ENCODE results near the gene MGLL.

MGLL gene

DNA sequence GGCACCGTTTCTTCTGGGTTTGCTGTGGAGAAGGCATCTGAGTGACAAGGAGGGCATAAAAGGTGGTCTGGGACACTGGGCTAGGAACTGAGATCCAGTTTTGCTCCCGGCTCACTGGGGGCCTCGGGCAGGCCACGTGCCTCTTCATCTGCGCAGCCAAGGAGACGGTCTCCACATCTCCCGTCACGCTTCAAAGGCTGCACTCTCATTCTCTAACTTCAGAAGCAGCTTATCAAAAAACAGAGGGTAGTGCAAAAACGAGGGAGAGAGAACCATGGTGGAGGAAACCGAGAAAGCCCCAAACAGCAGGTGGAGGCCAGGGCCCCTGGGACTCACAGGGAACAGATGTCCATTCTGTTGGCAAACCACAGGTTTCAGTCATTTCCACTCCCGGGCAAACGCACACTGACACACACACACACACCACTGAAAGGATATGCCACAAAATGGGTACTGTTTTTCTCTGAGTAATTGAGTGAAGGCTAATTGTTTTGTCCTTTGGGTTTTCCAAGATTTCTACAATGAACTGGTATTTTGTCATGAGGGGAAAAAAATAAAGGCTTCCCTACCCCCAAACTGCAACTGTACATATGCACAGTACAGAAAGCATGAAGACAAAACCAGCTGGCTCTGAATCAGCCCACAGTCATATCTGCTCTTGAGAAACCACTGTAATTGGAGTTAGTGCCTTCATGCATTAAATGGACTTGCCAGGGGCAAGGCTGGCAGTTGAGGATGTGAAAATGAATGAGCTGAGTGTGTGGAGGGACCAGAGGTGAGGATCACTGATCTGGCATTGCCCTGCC, 71.9 kb downstream of the MGLL start:
- H3K4me1 ChIP-seq (ENCODE audit: control insufficient read depth, insufficient read depth, low read length) = peaks cover 15% of the 10 kb centered on the region
- no peak overlapping the region for H3K9ac ChIP-seq (ENCODE audit: low read length)
- no peak overlapping the region for H3K27ac ChIP-seq (ENCODE audit: low read depth, low read length)
- H3K27me3 ChIP-seq (ENCODE audit: control insufficient read depth, insufficient read depth, low read length) = no peaks in the 10 kb centered on the region
- H3K4me3 ChIP-seq (ENCODE audit: low read length) = no peak overlapping the region
- H3K36me3 ChIP-seq (ENCODE audit: control insufficient read depth, insufficient read depth, low read length) = no peaks in the 10 kb centered on the region

DNA sequence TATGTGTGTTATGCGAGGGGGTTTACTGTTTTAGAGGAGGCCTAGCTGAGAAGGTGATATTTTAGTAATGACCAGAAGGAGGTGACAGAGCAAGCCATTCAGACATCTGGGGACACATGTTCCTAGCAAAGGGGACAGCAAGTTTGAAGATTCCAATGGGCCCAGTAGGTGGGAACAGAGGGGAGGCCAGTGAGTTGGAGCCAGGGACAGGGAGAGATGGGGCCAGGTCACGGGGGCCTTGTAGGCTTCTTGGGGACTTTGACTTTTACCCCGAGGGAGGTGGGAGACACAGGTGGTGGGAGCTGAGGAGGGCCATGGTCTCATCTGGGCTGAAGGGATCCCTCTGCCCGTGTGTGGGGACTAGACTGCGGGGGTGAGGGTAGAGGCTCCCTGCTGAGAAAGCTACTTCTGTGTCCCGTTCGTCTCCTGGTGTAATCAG, 72.5 kb downstream of the MGLL start:
- no peak overlapping the region for H3K9ac ChIP-seq (ENCODE audit: low read length)
- no peak overlapping the region for H3K4me3 ChIP-seq (ENCODE audit: low read length)
- peaks cover 15% of the 10 kb centered on the region for H3K4me1 ChIP-seq (ENCODE audit: control insufficient read depth, insufficient read depth, low read length)
- H3K27ac ChIP-seq (ENCODE audit: low read depth, low read length) = no peak overlapping the region
- H3K27me3 ChIP-seq (ENCODE audit: control insufficient read depth, insufficient read depth, low read length) = no peaks in the 10 kb centered on the region
- no peaks in the 10 kb centered on the region for H3K36me3 ChIP-seq (ENCODE audit: control insufficient read depth, insufficient read depth, low read length)

DNA sequence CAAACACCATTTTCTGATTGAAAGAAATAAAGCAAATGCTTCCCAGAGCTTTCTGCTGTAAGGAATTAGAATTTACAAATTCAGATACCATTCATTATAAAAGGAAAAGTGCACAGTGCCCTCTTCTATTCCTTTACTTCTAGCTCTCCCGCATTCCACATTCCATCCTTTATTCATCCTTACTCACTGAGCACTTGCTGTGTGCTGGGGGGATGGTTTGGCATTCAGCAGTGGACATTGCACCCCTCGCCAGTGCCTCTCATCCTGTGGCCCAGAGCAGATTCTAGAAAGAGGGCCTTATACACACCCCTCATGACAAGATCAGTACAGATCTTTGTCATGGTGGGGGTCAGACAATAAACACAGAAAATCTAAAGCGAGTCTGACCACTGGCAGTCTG, 73.0 kb downstream of the MGLL start:
- Histone ChIP-seq H3K27me3 (ENCODE audit: control insufficient read depth, insufficient read depth, low read length) (no peaks in the 10 kb centered on the region), H3K27ac (ENCODE audit: low read depth, low read length) (no peak overlapping the region), H3K36me3 (ENCODE audit: control insufficient read depth, insufficient read depth, low read length) (no peaks in the 10 kb centered on the region), H3K9ac (ENCODE audit: low read length) (no peak overlapping the region), H3K4me3 (ENCODE audit: low read length) (no peak overlapping the region), H3K4me1 (ENCODE audit: control insufficient read depth, insufficient read depth, low read length) (peaks cover 15% of the 10 kb centered on the region)

DNA sequence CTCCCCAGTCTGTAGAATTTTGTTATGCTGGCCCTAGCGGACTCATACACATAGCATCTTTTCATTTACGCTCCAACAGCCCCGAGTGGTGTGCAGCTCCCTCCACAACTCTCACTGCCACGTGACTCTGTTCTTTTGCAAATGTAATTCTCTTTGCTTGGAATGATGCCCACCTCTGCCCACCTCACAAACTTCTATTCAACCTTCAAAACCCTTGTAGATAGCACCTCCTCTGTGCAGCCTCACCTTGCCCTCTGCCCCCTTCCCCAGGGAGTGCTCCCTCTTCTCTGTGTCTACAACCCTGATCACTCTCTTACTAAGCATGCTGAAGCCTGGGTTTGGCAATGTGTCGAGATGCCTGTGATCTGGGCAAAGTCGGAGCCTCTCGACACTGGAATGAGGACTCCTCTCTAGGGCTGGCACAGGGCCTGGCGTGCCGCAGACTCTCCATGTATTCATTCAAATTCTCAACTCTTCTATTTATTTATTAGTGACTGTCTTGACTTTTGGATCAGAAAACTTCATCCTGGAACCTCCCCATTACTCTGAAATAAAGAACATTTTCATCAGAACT, 73.5 kb downstream of the MGLL start:
- H3K9ac ChIP-seq (ENCODE audit: low read length) = no peak overlapping the region

DNA sequence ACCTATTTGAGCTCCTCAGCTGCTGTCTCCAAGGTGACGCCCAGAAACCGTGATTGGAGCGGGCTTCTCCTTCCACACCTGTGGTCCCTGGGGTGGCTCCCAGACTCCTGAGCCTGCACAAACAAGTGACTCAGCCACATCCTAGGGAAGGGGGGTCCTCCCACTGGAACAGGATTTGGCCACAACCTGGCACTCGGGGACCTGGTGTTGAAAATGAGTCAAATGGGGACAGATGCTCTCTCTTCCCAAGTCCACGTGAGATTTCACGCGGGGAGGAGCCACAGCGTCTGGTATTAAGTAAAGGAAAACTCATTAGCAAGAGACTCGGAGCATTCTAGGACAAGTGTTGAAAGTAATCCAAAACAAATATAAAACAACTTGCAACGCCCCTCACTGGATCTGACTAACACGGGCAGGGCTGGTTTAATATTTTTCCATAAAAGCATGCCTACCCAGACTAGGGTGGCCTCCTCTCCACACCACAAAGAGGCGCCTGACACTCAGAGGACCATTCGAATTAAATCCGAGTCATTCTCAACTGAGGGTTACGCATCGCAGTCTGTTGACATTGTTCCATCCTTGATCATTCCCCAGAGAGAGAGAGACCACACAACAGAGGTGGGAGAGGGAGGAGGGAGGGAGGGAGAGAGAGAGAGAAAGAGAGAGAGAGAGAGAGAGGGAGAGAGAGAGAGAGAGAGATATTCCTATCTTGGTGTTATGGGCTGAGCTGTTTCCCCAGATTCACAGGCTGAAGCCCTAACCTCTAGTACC, 74.4 kb downstream of the MGLL start:
- Histone ChIP-seq H3K4me1 (ENCODE audit: control insufficient read depth, insufficient read depth, low read length) (peaks cover 18% of the 10 kb centered on the region), H3K9ac (ENCODE audit: low read length) (no peak overlapping the region), H3K36me3 (ENCODE audit: control insufficient read depth, insufficient read depth, low read length) (no peaks in the 10 kb centered on the region), H3K27ac (ENCODE audit: low read depth, low read length) (peak overlapping the region; percentile 44), H3K27me3 (ENCODE audit: control insufficient read depth, insufficient read depth, low read length) (no peaks in the 10 kb centered on the region), H3K4me3 (ENCODE audit: low read length) (no peak overlapping the region)

More for the DNA sequence above, 73.5 kb downstream of the MGLL start:
- Histone ChIP-seq H3K36me3 (ENCODE audit: control insufficient read depth, insufficient read depth, low read length) (no peaks in the 10 kb centered on the region), H3K27me3 (ENCODE audit: control insufficient read depth, insufficient read depth, low read length) (no peaks in the 10 kb centered on the region), H3K4me3 (ENCODE audit: low read length) (no peak overlapping the region), H3K4me1 (ENCODE audit: control insufficient read depth, insufficient read depth, low read length) (peaks cover 15% of the 10 kb centered on the region), H3K27ac (ENCODE audit: low read depth, low read length) (peak overlapping the region; percentile 44)

DNA sequence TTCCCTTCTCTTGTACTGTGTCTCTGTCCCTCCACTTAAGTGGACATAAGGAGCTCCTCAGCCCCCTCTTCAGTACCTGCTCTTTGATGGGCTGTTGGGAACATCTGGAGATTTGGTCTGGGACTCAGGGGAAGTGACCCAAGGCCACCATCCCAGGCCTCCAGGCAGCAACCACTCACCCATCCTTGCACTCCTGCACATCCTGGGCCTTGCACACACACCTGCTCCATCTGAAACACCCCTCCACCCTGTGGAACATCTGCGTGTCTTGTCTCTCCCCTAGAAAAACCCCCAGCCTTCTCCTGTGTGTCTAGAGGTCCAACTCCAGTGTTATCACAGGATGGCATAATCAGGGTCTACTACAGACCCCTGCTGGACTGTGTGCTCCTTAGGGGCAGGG, 75.2 kb downstream of the MGLL start:
- no peak overlapping the region for H3K4me3 ChIP-seq (ENCODE audit: low read length)
- H3K36me3 ChIP-seq (ENCODE audit: control insufficient read depth, insufficient read depth, low read length) = no peaks in the 10 kb centered on the region
- peaks cover 18% of the 10 kb centered on the region for H3K4me1 ChIP-seq (ENCODE audit: control insufficient read depth, insufficient read depth, low read length)
- no peak overlapping the region for H3K9ac ChIP-seq (ENCODE audit: low read length)
- no peaks in the 10 kb centered on the region for H3K27me3 ChIP-seq (ENCODE audit: control insufficient read depth, insufficient read depth, low read length)
- no peak overlapping the region for H3K27ac ChIP-seq (ENCODE audit: low read depth, low read length)

DNA sequence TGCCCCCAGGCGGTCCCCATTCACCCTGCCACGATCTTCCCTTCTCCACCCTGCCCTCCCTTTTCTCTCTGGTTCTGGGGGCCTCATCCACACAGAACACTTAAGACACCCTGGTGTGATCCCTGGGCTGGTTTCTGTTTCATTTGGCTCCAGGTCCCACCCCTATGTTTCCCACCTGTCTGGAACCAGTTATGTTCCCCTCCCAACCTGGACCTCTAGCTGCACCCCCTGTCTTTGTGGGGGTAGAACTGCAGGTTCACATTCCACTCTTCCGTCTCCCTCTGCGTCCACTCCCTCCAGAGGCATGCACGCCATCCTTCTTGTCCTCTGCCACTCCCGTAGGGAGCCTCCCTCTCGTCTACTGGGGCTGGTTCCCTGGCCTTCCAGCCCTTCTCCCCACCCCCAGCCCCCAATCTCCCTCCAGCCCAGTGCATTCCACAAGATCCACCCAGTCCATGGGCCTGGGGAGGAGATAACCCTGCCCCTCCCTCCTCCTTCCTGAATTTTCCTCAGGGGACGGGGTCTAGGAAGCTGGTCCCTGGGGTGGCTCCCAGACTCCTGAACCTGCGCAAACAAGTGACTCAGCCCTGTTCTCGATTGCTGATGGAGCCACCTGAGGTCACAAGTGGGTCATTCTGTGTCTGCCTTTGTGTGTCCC, 75.8 kb downstream of the MGLL start:
- no peak overlapping the region for H3K27ac ChIP-seq (ENCODE audit: low read depth, low read length)
- no peaks in the 10 kb centered on the region for H3K27me3 ChIP-seq (ENCODE audit: control insufficient read depth, insufficient read depth, low read length)
- H3K36me3 ChIP-seq (ENCODE audit: control insufficient read depth, insufficient read depth, low read length) = no peaks in the 10 kb centered on the region
- H3K4me3 ChIP-seq (ENCODE audit: low read length) = no peak overlapping the region
- H3K9ac ChIP-seq (ENCODE audit: low read length) = no peak overlapping the region
- peaks cover 18% of the 10 kb centered on the region for H3K4me1 ChIP-seq (ENCODE audit: control insufficient read depth, insufficient read depth, low read length)

DNA sequence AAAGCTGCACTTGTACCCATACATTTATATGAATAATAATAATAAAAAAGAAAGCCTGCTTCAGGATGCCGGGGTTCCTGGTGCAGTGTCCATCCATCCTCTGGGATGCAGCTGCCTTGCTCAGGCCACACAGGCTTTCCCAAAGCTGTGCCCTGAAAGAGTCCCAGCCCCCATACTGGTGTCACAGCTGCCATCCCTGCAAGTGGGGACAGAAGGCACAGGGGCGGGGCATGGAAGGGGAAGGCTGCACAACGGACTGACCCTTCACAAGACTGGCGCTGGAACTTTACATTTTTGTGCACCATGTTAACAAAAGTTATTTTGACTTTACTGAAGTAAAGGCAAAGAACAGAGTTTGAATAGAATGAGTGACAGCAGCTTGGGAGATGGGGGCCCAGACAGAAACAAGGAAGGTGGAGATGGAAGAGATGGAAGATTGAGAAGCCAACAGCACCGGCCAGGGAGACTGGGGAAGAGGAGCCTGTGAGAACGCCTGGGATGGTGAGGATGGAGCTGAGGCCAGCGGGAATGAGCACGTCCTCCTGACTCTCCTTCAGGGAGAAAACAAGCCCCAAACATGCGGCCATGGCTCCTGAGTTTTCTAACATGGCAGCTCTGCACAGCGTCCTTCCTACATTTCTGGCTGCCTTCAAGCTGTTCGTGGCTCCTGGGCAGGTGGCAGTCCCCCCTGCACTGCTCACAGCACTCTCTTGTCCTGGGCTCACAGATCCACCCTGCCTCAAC, 76.5 kb downstream of the MGLL start:
- Histone ChIP-seq H3K27ac (ENCODE audit: low read depth, low read length) (no peak overlapping the region), H3K9ac (ENCODE audit: low read length) (no peak overlapping the region), H3K27me3 (ENCODE audit: control insufficient read depth, insufficient read depth, low read length) (no peaks in the 10 kb centered on the region), H3K36me3 (ENCODE audit: control insufficient read depth, insufficient read depth, low read length) (no peaks in the 10 kb centered on the region), H3K4me3 (ENCODE audit: low read length) (no peak overlapping the region), H3K4me1 (ENCODE audit: control insufficient read depth, insufficient read depth, low read length) (peaks cover 18% of the 10 kb centered on the region)

DNA sequence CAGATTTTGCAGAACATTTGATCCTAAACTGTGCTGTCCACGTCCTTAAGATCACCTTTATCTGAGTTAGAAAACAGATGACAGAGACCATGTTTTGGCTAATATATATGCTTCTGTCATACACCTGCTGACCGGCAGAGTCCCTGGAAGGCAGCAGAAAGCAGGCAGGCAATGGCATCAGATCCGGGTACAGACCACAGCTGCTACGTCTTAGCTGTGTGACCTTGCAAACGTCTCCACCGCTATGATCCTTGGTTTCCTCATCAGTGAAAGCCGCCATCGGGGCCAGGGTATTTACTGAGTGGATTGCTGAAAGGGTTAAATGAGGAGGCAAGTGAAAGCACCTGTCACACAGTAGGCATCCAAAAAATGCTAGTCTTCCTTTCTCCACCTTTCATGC, 77.4 kb downstream of the MGLL start:
- no peak overlapping the region for H3K27ac ChIP-seq (ENCODE audit: low read depth, low read length)
- no peak overlapping the region for H3K9ac ChIP-seq (ENCODE audit: low read length)

DNA sequence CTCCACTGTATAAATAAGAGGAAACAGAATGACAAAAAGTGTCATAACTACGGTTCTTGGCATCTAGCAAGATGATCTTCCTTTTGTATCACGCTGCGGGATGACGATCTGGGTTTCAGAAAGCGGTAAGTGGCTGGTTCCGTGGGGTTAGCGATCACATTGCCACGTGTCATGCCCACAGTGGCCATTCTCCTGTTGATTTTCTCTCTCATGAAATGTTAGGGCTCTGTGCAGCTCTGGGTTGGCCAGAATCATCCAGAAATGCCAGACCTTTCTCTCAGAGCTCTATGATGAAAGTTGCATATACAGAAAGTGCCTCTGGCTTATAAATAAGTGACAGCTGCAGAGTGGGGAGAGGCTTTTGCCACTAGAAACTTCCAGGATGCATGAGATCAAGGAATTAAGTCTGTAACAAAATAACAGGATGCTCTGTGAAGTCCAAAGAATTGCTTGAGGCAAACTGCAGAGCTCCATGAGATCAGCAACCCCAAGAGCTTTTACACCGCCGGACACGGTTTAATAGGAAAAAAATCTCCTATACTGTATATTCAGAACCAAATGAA, 78.0 kb downstream of the MGLL start:
- H3K36me3 ChIP-seq (ENCODE audit: control insufficient read depth, insufficient read depth, low read length) = no peaks in the 10 kb centered on the region
- H3K4me1 ChIP-seq (ENCODE audit: control insufficient read depth, insufficient read depth, low read length) = peaks cover 17% of the 10 kb centered on the region
- H3K9ac ChIP-seq (ENCODE audit: low read length) = no peak overlapping the region
- no peaks in the 10 kb centered on the region for H3K27me3 ChIP-seq (ENCODE audit: control insufficient read depth, insufficient read depth, low read length)
- no peak overlapping the region for H3K27ac ChIP-seq (ENCODE audit: low read depth, low read length)
- H3K4me3 ChIP-seq (ENCODE audit: low read length) = no peak overlapping the region

More for the DNA sequence above, 77.4 kb downstream of the MGLL start:
- Histone ChIP-seq H3K36me3 (ENCODE audit: control insufficient read depth, insufficient read depth, low read length) (no peaks in the 10 kb centered on the region), H3K27me3 (ENCODE audit: control insufficient read depth, insufficient read depth, low read length) (no peaks in the 10 kb centered on the region), H3K4me1 (ENCODE audit: control insufficient read depth, insufficient read depth, low read length) (peaks cover 18% of the 10 kb centered on the region), H3K4me3 (ENCODE audit: low read length) (no peak overlapping the region)

DNA sequence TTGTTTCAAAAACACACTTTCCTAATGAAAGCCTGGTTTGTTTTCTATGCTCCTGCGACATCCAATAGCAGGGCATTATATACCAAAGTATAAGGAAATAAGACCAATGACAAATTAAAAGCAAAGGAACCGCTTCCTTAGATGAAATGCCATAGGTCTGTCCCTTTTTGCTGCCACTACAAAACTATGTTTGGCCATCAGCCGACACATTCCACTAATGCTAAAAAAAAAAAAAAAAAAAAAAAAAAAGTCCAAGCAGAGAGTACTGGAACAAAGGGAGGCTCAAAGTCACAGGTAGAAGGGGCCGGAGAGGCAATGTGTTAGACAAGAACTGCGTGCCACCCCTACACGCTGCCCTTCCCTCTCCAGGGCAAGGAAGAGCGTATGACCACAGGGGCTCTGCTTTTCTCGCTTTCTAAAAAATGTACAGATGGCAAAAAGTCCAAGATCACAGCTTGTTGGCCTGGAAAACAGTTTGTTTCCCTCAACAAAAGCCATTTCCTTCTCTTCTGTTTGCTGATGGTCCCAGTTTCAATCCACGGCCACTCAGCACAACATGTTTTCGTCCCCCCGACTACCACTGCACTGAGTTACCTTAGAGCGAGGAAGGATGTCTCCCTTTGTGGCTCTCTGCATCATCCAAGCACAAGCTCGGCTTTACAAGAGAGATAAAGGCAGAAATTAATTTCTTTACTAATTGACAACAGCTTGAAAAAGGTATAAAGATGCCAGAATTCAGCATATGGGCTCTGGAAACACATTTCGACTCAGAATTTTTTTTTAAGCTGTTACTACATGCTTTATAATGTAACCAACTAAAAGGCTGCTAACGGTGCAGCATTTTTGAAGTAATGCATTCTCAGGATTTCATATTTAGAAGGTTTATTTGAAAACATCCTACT, 78.7 kb downstream of the MGLL start:
- Histone ChIP-seq H3K36me3 (ENCODE audit: control insufficient read depth, insufficient read depth, low read length) (no peaks in the 10 kb centered on the region), H3K4me3 (ENCODE audit: low read length) (no peak overlapping the region), H3K9ac (ENCODE audit: low read length) (no peak overlapping the region), H3K4me1 (ENCODE audit: control insufficient read depth, insufficient read depth, low read length) (peaks cover 9% of the 10 kb centered on the region), H3K27ac (ENCODE audit: low read depth, low read length) (no peak overlapping the region), H3K27me3 (ENCODE audit: control insufficient read depth, insufficient read depth, low read length) (no peaks in the 10 kb centered on the region)
